AG04450 (cell line): ENCODE results near the gene ERI3. TPM values are rescaled to one million over a fixed set of nuclear protein-coding genes. Genes with fewer than 3 reads are reported as not detected.

Experiments
- CTCF ChIA-PET: fragments of 300-600, 350-600 bp; formaldehyde crosslinking; extraction: SDS; loops from one replicate; lab custom pipeline; 2022; ENCODE audit warnings: antibody characterized with exemption, inconsistent platforms; lab: Charles Lee
- POLR2A ChIA-PET: fragments of 350-600 bp; formaldehyde crosslinking; extraction: SDS; loops from one replicate; lab custom pipeline; 2021; ENCODE audit warnings: antibody characterized with exemption, inconsistent platforms; lab: Yijun Ruan, JAX
- DNase-seq: peaks from one replicate; pipeline ENCODE4 v3.0.0-alpha.2; 2011; ENCODE audit warnings: low read depth, low spot score
- H3K27ac ChIP-seq: one replicate; pipeline ENCODE4 v1.5.1; 2012; ENCODE audit warnings: low read depth, low read length, control low read depth
- H3K27me3 ChIP-seq: one replicate; pipeline ENCODE4 v1.6.0; 2012; ENCODE audit warnings: low read length; ENCODE audit not compliant: control insufficient read depth, insufficient read depth
- H3K4me3 ChIP-seq: 2 replicates; pipeline ENCODE4 v1.5.1; 2011; ENCODE audit warnings: mild to moderate bottlenecking, low read depth, low read length, control low read depth
- H3K9me3 ChIP-seq: 2 replicates; pipeline ENCODE4 v1.5.1; 2012; ENCODE audit warnings: low read length; ENCODE audit not compliant: control insufficient read depth, insufficient read depth
- polyA plus RNA-seq: library from polyadenylated mRNA; depleted of rRNA; stranded (reverse); fragments of >200 nt; gene quantifications from 2 replicates; pipeline ENCODE4 v1.2.3, GENCODE V29; 2011
- TF ChIP-seq, protein P1 (sequence below): IDR thresholded peaks from 2 replicates; pipeline ENCODE4 v1.5.1; 2011; ENCODE audit warnings: low read depth, low read length, control low read depth, inconsistent platforms

Gene ERI3
- polyA plus RNA-seq, 1 experiment: 46.2 TPM

DNA sequence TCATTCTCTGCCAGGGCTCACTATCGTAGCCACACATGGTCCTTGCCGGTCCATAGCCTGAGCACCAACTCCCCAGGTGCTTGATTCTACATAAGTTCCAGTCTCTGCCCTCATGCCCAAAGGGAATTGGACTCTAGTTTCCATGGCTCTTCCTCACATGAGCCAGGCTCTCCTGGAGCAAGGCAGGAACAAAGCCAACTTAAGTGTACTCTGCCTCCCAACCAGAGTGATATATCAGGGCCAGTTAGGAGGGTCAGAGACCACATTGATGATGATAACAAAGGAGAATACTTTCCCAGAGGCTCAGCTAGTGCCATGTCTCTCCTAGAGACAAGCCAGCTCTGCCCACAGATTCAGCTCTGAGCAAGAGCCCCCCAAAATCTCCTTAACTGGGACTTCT is 70.9 kb downstream of the ERI3 start:
- CTCF ChIA-PET: no interaction called here
- no peaks in the 10 kb centered on the region for H3K9me3 ChIP-seq
- H3K27ac ChIP-seq: no peak overlapping the region

GRCh38 chr1:44283524-44284173 is 71.4 kb downstream of the ERI3 start:
- Histone ChIP-seq H3K27ac (no peak overlapping the region), H3K4me3 (no peak overlapping the region), H3K9me3 (no peaks in the 10 kb centered on the region), H3K27me3 (no peaks in the 10 kb centered on the region)
- TF ChIP-seq, protein P1, sequence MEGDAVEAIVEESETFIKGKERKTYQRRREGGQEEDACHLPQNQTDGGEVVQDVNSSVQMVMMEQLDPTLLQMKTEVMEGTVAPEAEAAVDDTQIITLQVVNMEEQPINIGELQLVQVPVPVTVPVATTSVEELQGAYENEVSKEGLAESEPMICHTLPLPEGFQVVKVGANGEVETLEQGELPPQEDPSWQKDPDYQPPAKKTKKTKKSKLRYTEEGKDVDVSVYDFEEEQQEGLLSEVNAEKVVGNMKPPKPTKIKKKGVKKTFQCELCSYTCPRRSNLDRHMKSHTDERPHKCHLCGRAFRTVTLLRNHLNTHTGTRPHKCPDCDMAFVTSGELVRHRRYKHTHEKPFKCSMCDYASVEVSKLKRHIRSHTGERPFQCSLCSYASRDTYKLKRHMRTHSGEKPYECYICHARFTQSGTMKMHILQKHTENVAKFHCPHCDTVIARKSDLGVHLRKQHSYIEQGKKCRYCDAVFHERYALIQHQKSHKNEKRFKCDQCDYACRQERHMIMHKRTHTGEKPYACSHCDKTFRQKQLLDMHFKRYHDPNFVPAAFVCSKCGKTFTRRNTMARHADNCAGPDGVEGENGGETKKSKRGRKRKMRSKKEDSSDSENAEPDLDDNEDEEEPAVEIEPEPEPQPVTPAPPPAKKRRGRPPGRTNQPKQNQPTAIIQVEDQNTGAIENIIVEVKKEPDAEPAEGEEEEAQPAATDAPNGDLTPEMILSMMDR: no peak
- DNase-seq: no peak
- ChIA-PET POLR2A (no interaction called here), CTCF (no interaction called here)

More for the DNA sequence above, 70.9 kb downstream of the ERI3 start:
- POLR2A ChIA-PET: no interaction called here
- TF ChIP-seq, protein P1: no peak
- no peak for DNase-seq
- Histone ChIP-seq H3K27me3 (no peaks in the 10 kb centered on the region), H3K4me3 (no peak overlapping the region)

- Histone ChIP-seq H3K9me3 (no peaks in the 10 kb centered on the region), H3K27me3 (no peaks in the 10 kb centered on the region), H3K27ac (no peak overlapping the region), H3K4me3 (no peak overlapping the region)
- TF ChIP-seq, protein P1: no peak
- no peak for DNase-seq
- POLR2A ChIA-PET: no interaction called here
- CTCF ChIA-PET: no interaction called here
These were observed 72.2 kb downstream of the ERI3 start for GRCh38 chr1:44282704-44283426.

DNA sequence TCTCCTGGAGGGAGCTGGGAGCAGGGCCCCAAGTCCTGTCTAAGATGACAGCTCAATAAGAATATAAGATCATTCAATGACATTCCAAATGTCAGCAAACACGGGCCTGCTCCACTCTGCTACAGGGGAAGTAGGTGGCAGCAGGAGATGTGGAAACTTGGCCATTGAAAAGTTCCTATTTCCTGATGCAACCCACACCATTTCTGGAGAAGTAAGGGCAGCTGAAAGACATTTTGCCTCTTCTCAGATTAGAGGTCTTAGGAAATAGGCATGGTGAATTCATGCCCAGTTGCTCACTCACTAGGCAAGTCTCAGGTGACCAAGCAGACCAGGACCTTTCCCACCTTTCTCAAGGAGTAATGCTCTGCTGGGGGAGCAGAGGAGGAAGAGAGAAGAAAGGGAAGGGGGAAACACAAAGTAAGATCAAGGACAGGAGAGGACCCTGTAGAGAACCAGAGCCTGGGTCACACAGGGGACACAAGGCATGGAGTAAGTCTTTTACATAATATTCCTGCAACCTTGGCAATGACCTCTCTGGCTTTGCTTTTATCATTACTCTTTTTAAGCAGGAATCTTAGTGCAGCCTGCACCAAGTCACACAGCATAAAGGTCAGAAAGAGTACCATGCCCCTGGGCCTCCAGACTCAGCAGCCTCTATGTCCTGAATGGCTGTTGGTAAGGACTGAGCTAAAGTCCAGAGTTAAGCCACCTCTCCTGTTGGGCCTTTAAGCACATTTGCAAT is 72.9 kb downstream of the ERI3 start:
- H3K9me3 ChIP-seq: no peaks in the 10 kb centered on the region
- CTCF ChIA-PET: no interaction called here
- no peak overlapping the region for H3K4me3 ChIP-seq
- no peaks in the 10 kb centered on the region for H3K27me3 ChIP-seq
- TF ChIP-seq, protein P1: no peak
- POLR2A ChIA-PET: interaction anchor here (0.6 kb wide), 1 partner anchor 15 kb away, joined by 3 read pairs; no protein-coding TSS in a partner anchor
- H3K27ac ChIP-seq: no peak overlapping the region
- no peak for DNase-seq
